Activated gamma-delta T cell treated with anti-CD3 and anti-CD28 coated beads, Interleukin-2, amount 50 U/mL, for 16 hours (primary cell): ENCODE data around the gene HOXB2.
"Not testable (repeated sequence)": the region's sequence is repeated elsewhere in the genome, so short reads cannot be mapped to it uniquely, and the experiment has no call there.

ENCODE experiments used
- DNase-seq: peaks from one replicate; pipeline ENCODE4 v3.0.0-alpha.2; 2020; ENCODE audit warnings: low read depth

HOXB2 gene

DNA sequence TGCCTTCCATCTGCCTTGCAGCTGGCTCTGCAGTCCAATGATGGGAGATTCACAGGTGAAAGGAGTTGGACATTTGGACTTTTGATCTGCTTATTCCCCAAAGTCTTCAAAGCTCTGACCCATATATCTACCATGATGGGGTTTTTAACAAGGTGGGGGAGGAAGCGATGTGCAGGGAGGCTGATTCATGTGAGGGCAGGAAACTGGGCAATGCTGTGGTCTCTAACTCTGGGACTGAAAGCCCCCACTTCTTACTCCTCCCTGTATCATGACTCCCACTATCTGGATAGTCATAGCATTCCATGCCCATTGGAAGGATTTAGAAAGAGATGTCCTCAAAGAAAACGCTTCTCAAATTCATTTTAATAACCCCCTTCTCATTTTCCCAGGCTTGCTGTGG is 30.4 kb downstream of the HOXB2 start:
- no peak for DNase-seq

- no peak for DNase-seq
Measured at GRCh38 chr17:48513666-48514455, 31.0 kb downstream of the HOXB2 start.

- no peak for DNase-seq
Measured at GRCh38 chr17:48513097-48513496, 31.8 kb downstream of the HOXB2 start.

GRCh38 chr17:48510761-48511604 is 33.9 kb downstream of the HOXB2 start:
- no peak for DNase-seq

DNA sequence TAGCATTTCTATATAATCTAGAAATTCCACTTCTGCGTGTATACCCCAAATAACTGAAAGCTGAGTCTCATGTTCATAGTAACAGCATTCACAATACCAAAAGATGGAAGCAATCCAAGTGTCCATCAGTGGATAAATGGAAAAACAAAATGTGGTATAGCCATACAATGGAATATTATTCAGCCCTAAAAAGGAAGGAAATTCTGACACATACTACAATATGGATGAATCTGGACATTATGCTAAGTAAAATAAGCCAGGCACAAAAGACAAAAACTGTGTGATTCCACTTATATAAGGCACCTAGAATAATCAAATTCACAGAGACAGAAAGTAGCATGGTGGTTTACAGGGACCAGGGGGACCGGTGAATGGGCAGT is 34.5 kb downstream of the HOXB2 start:
- no peak for DNase-seq

DNA sequence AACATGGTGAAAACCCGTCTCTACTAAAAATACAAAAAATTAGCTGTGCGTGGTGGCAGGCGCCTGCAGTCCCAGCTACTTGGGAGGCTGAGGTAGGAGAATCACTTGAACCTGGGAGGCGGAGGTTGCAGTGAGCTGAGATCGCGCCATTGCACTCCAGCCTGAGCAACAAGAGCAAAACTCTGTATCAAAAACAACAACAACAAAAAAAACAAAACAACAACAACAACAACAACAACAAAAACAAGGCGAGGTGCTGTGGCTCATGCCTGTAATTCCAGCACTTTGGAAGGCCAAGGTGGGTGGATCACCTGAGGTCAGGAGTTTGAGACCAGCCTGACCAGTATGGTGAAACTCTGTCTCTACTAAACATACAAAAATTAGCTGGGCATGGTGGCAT is 35.2 kb downstream of the HOXB2 start:
- not testable (repeated sequence) for DNase-seq

- DNase-seq: no peak
Measured at GRCh38 chr17:48506246-48506645, 38.7 kb downstream of the HOXB2 start.

DNA sequence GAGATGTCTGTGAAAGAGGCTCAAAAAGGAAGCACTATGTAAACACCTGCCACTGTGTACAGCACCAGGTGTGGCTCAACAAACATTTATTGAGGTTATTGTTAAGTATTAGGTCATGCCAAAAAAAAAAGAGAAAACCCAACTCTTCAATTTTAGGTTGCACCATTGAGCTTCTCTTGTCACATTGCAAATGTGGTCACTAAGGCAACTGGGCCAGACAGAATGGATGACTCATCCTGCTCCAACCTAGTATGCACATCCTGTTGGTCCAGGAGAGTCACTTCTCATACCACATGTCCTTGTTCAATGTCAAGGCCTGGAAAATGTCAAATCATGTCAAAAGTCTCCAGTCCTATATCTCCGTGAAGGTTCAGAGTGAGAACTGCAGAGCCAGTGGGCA is 39.1 kb downstream of the HOXB2 start:
- no peak for DNase-seq

DNA sequence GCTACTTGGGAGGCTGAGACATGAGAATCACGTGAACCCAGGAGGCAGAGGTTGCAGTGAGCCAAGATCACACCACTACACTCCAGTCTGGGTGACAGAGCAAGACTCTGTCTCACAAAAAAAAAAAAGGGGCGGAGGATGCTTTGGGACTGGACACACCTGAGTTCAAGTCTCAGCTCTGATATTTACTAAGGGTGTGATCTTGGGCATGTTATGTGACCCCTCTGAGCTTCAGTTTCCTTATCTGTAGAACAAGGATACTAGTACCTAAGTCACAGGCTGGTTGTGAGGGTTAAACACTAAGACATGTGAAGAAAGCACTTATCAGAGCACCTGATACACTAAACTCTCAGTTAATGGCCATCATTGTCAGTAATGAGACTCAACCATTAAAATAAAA is 40.0 kb downstream of the HOXB2 start:
- DNase-seq: no peak

DNA sequence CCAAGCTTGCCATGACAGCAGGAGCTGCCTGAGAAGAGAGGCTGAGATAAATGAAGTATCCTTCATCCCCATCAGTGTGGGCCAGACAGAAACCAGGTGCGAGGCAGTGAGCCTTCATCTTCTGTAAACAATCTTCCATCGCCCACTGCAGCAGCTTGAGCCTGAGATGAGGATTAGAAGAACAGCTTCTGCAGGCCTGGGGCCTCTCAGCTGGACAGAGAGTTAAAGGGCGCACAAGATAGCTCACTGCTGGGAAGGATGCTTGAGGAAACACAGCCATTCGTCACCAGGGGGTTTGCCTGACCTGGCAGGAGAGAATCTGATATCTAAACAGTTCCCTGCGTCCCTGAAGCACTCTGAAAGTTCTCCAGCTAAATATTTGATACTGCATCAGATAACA is 41.2 kb downstream of the HOXB2 start:
- DNase-seq: no peak

GRCh38 chr17:48502901-48503300 is 42.0 kb downstream of the HOXB2 start:
- no peak for DNase-seq

DNA sequence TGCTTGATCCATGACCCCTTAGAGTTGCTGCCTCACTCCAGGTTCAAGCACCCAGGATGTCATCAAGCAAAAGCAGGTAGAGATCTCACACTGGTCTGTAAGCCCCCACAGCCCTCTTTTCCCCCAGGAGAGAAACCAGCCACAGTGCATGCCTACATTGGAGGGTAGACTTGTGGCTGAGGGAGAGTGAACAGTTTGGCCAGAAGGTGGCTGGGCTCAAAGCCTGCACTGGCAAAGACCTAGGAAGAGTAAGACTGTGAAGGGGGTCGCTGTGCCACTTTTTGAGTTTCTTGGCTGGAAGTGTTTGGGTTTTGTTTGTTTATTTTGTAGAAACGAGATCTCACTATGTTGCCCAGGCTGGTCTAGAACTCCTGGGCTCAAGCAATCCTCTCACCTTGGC is 42.6 kb downstream of the HOXB2 start:
- DNase-seq: no peak

GRCh38 chr17:48500435-48501426 is 44.2 kb downstream of the HOXB2 start:
- no peak for DNase-seq

DNA sequence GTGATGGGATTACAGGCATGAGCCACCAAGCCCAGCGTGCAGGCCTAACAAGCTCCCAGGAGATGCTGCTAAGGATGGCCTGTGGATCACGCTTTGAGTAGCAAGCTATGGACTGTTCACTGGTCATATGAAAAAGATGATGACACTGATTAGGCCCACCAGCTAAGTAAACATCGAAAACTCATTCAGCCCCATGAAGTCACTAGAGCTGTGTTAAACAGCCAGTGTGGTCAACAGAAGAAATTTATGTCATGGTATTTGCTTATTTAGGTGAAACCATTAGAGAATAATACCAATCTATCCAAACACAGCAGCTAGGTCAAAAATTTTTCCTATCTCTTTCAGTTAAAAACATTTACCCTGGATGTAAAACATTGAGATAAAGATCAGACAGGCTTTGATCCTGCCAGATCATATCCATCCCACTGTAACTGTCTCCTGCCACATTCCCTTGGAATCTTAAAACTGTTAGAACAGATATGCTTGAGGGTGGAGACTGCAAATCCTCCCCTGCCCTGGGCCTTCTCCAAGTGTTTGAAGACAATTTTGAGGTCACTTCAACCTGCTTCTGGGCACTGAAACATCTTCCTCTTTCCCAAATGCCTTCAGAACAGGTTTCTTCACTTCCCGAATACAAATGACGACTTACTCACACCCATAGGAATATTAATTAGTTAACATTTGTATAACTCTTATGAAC is 45.0 kb downstream of the HOXB2 start:
- no peak for DNase-seq

- no peak for DNase-seq
Measured at GRCh38 chr17:48499248-48499647, 45.7 kb downstream of the HOXB2 start.

- DNase-seq: no peak
Measured at GRCh38 chr17:48498164-48498850, 46.6 kb downstream of the HOXB2 start.

DNA sequence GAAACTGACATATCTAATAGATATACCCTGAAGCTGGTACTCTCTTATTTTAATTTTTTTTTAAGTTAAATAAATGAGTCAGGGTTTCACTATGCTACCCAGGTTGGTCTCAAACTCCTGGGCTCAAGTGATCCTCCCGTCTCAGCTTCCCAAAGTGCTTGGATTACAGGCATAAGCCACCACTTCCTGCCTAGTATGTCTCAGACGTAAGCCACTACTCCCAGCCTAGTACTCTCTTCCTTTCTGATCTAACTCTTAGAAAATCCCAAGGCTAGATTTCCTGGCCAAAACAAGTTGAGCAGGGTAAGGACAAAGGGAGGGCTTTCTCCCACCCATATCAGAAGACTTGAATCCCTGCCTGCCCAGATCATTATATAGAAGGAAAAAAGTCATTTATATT is 47.8 kb downstream of the HOXB2 start:
- no peak for DNase-seq

- DNase-seq: no peak
Measured at GRCh38 chr17:48494335-48494734, 50.6 kb downstream of the HOXB2 start.
